Epithelial cell of prostate (primary cell): ENCODE data around the gene PTPRS.
"Not testable (repeated sequence)": the region's sequence is repeated elsewhere in the genome, so short reads cannot be mapped to it uniquely, and the experiment has no call there.

ENCODE experiments used
- DNase-seq: peaks from one replicate; pipeline ENCODE4 v3.0.0-alpha.2; 2011; ENCODE audit warnings: low read depth, low spot score
- H3K27ac ChIP-seq: fragments of 450-650 bp; 2 replicates; pipeline ENCODE4 v1.5.1; 2017; ENCODE audit warnings: mild to moderate bottlenecking

PTPRS gene

GRCh38 chr19:5340637-5341447 lies at the start of gene PTPRS:
Gene PTPRS, minus strand, starts transcription at chr19:5340812. Its CDS starts 54,672 bp downstream, at chr19:5286140.
- DNase-seq = no peak
- H3K27ac ChIP-seq = no peak within 1 kb of the TSS

GRCh38 chr19:5389353-5389752 lies 48.7 kb upstream of the PTPRS start:
- no peak for DNase-seq
- no peak overlapping the region for H3K27ac ChIP-seq

- DNase-seq = no peak
- no peak overlapping the region for H3K27ac ChIP-seq
These were observed 46.9 kb upstream of the PTPRS start for GRCh38 chr19:5387472-5387871.

GRCh38 chr19:5386841-5387240 lies 46.2 kb upstream of the PTPRS start:
- H3K27ac ChIP-seq = no peak overlapping the region
- no peak for DNase-seq

GRCh38 chr19:5381197-5381596 lies 40.6 kb upstream of the PTPRS start:
- DNase-seq, H3K27ac ChIP-seq: not testable (repeated sequence)

- H3K27ac ChIP-seq = no peak overlapping the region
- no peak for DNase-seq
These were observed 39.8 kb upstream of the PTPRS start for GRCh38 chr19:5380215-5380919.

GRCh38 chr19:5376928-5377327 lies 36.3 kb upstream of the PTPRS start:
- no peak overlapping the region for H3K27ac ChIP-seq
- DNase-seq = no peak

GRCh38 chr19:5372572-5373200 lies 32.1 kb upstream of the PTPRS start:
- DNase-seq = no peak

GRCh38 chr19:5369962-5370367 lies 29.4 kb upstream of the PTPRS start:
- no peak for DNase-seq

More at GRCh38 chr19:5372572-5373200, 32.1 kb upstream of the PTPRS start:
- no peak overlapping the region for H3K27ac ChIP-seq

GRCh38 chr19:5369304-5369703 lies 28.7 kb upstream of the PTPRS start:
- no peak for DNase-seq

More at GRCh38 chr19:5369962-5370367, 29.4 kb upstream of the PTPRS start:
- H3K27ac ChIP-seq = no peak overlapping the region

GRCh38 chr19:5367530-5368133 lies 27.0 kb upstream of the PTPRS start:
- H3K27ac ChIP-seq = no peak overlapping the region
- DNase-seq = no peak

More at GRCh38 chr19:5369304-5369703, 28.7 kb upstream of the PTPRS start:
- no peak overlapping the region for H3K27ac ChIP-seq

GRCh38 chr19:5365905-5366304 lies 25.3 kb upstream of the PTPRS start:
- no peak for DNase-seq
- no peak overlapping the region for H3K27ac ChIP-seq

- no peak for DNase-seq
- H3K27ac ChIP-seq = no peak overlapping the region
These were observed 24.1 kb upstream of the PTPRS start for GRCh38 chr19:5364674-5365073.

- not testable (repeated sequence) for H3K27ac ChIP-seq, DNase-seq
These were observed 21.2 kb upstream of the PTPRS start for GRCh38 chr19:5361839-5362238.

GRCh38 chr19:5361407-5361806 lies 20.8 kb upstream of the PTPRS start:
- no peak for DNase-seq

GRCh38 chr19:5360003-5360780 lies 19.6 kb upstream of the PTPRS start:
- no peak for DNase-seq
- H3K27ac ChIP-seq = no peak overlapping the region

More at GRCh38 chr19:5361407-5361806, 20.8 kb upstream of the PTPRS start:
- H3K27ac ChIP-seq = no peak overlapping the region

GRCh38 chr19:5358173-5358800 lies 17.7 kb upstream of the PTPRS start:
- H3K27ac ChIP-seq = no peak overlapping the region
- DNase-seq = no peak

GRCh38 chr19:5357584-5357983 lies 17.0 kb upstream of the PTPRS start:
- DNase-seq = no peak
- H3K27ac ChIP-seq = no peak overlapping the region

GRCh38 chr19:5356918-5357317 lies 16.3 kb upstream of the PTPRS start:
- no peak overlapping the region for H3K27ac ChIP-seq
- no peak for DNase-seq
